22Rv1 (cell line): ENCODE measurements around the gene HS2ST1.
A peak's percentile ranks its signal among the peaks of the same experiment; 100 is the strongest.
"Not testable (repeated sequence)": the region's sequence is repeated elsewhere in the genome, so short reads cannot be mapped to it uniquely, and the experiment has no call there.

Experiments
- H3K27ac ChIP-seq: fragments of 450-650 bp; 2 replicates; pipeline ENCODE4 v1.5.1; 2017
- ZFX ChIP-seq: fragments of 450-650 bp; IDR thresholded peaks from 2 replicates; pipeline ENCODE4 v1.6.1; 2017; ENCODE audit warnings: antibody characterized with exemption, borderline replicate concordance
- TF ChIP-seq, protein P1 (sequence below): fragments of 450-650 bp; IDR thresholded peaks from 2 replicates; pipeline ENCODE4 v1.5.1; 2017; ENCODE audit warnings: mild to moderate bottlenecking

HS2ST1 gene

DNA sequence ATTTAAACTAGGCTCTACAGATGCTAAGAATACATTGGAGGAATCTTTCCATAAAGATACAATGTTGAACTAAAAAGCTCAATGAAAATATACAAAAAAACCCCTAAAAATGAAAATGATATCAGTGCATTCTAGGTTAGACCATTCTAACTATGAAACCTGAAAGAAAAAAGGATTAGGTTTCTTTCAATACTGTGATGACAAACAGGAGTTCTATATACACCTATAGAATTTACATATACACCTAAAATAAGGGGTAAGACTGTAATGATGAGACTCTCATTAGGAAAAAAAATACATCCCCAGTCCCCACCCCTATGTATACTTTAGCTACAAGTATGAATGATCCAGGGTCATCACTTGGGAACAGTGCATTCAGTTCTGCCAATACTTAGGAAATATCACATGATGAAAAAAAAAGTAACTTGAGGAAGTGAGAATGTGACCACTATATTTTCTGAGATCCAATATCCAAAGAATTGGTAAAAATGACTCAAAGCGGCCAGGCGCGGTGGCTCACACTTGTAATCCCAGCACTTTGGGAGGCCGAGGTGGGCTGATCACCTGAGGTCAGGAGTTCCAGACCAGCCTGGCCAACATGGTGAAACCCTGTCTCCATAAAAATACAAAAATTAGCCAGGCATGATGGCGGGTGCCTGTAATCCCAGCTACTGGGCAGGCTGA lies 26.8 kb upstream of the HS2ST1 start:
- H3K27ac ChIP-seq, result no peak overlapping the region
- TF ChIP-seq, protein P1, sequence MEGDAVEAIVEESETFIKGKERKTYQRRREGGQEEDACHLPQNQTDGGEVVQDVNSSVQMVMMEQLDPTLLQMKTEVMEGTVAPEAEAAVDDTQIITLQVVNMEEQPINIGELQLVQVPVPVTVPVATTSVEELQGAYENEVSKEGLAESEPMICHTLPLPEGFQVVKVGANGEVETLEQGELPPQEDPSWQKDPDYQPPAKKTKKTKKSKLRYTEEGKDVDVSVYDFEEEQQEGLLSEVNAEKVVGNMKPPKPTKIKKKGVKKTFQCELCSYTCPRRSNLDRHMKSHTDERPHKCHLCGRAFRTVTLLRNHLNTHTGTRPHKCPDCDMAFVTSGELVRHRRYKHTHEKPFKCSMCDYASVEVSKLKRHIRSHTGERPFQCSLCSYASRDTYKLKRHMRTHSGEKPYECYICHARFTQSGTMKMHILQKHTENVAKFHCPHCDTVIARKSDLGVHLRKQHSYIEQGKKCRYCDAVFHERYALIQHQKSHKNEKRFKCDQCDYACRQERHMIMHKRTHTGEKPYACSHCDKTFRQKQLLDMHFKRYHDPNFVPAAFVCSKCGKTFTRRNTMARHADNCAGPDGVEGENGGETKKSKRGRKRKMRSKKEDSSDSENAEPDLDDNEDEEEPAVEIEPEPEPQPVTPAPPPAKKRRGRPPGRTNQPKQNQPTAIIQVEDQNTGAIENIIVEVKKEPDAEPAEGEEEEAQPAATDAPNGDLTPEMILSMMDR, result no peak
- no peak for TF ChIP-seq ZFX

GRCh38 chr1:86888327-86888726 lies 26.1 kb upstream of the HS2ST1 start:
- TF ChIP-seq, protein P1, result no peak
- TF ChIP-seq ZFX, result no peak
- H3K27ac ChIP-seq, result no peak overlapping the region

DNA sequence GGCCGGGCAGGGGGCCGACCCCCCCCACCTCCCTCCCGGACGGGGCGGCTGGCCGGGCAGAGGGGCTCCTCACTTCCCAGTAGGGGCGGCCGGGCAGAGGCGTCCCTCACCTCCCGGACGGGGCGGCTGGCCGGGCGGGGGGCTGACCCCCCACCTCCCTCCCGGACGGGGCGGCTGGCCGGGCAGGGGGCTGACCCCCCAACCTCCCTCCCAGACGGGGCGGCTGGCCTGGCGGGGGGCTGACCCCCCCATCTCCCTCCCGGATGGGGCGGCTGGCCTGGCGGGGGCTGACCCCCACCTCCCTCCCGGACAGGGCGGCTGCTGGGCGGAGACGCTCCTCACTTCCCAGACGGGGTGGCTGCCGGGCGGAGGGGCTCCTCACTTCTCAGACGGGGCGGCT lies 15.0 kb upstream of the HS2ST1 start:
- H3K27ac ChIP-seq, result not testable (repeated sequence)

DNA sequence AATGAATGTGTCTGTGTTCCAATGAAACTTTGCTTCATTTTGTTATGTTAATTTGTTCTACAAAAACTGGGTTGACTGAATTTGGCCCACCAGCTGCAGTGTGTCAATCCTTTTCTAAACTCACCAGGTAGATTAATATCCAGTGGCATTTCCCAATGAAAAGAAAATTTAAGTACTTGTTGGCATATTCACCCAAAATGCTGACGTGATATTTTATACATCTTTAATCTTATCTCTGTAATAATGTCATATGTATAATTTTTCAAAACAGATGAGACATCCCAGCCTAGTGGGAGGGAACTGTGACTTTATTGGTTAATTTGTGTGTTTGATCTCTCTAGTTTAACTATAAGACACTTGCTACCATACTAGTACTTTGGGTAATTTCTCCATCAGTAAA lies 8.6 kb upstream of the HS2ST1 start:
- TF ChIP-seq, protein P1, result no peak
- TF ChIP-seq ZFX, result no peak

DNA sequence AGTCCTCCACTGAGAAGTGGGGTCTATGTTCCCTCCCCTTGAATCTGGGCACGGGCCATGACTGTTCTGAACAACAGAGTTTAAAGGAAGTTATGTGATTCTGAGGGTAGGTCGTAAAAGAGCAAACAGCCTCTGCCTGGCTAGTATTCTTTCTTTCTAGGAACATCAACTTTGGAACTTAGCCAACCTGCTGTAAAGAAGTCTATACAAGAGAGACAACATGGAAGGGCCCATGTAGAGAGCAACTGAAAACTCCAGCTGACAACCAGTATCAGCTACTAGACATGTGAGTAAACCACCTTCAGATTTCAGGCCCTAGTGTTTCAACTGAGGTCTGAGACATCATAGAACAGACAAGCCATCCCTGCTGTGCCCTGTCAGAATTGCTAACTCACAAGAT lies 8.0 kb upstream of the HS2ST1 start:
- no peak for TF ChIP-seq ZFX
- TF ChIP-seq, protein P1, result no peak
- H3K27ac ChIP-seq, result no peak overlapping the region

More for the DNA sequence above, 8.6 kb upstream of the HS2ST1 start:
- no peak overlapping the region for H3K27ac ChIP-seq

- no peak overlapping the region for H3K27ac ChIP-seq
- no peak for TF ChIP-seq ZFX
- TF ChIP-seq, protein P1, result no peak
These were observed 2.0 kb upstream of the HS2ST1 start for GRCh38 chr1:86912281-86912900.

- peak overlapping the region; percentile 82 for H3K27ac ChIP-seq
- no peak for TF ChIP-seq ZFX
- TF ChIP-seq, protein P1, result no peak
These were observed 988 bp upstream of the HS2ST1 start for GRCh38 chr1:86913399-86913895.
